Frontal cortex (tissue), 4 donors: ENCODE measurements around the gene SMAD6. TPM values are rescaled to one million over a fixed set of nuclear protein-coding genes. Genes with fewer than 3 reads are reported as not detected.
"Not testable (repeated sequence)": the region's sequence is repeated elsewhere in the genome, so short reads cannot be mapped to it uniquely, and the experiment has no call there.

Source experiments
- DNase-seq, 2 donors: peaks; one replicate each; pipeline ENCODE4 v3.0.0; 2012; ENCODE audit warnings: low spot score in 2 of 2
- FAIRE-seq: peaks from 2 replicates; lab custom pipeline; 2012; peaks lifted over from hg19 to GRCh38; lab: Jason Lieb, UNC
- total RNA-seq: library from RNA; depleted of rRNA; stranded (reverse); fragments of >200 nt; gene quantifications from one replicate; pipeline ENCODE4 v1.2.3, GENCODE V29; 2014
- donor health status: control.
- donor health status: control.
- donor health status: control.

SMAD6 gene
- total RNA-seq, 1 donor from 2014 or later: 2.4 TPM

GRCh38 chr15:66827698-66828055, 125.6 kb downstream of the SMAD6 start:
- DNase-seq: no peak
- FAIRE-seq: no peak

GRCh38 chr15:66828817-66829541, 126.9 kb downstream of the SMAD6 start:
- not testable (repeated sequence) for DNase-seq, FAIRE-seq

- no peak for FAIRE-seq
Measured at GRCh38 chr15:66829551-66830121, 127.6 kb downstream of the SMAD6 start.

GRCh38 chr15:66830358-66830757, 128.3 kb downstream of the SMAD6 start:
- FAIRE-seq: no peak
- no peak for DNase-seq

More at GRCh38 chr15:66829551-66830121, 127.6 kb downstream of the SMAD6 start:
- DNase-seq: no peak

- no peak for FAIRE-seq
- DNase-seq: no peak
Measured at GRCh38 chr15:66830823-66831222, 128.8 kb downstream of the SMAD6 start.

GRCh38 chr15:66831289-66831688, 129.3 kb downstream of the SMAD6 start:
- no peak for FAIRE-seq
- no peak for DNase-seq

GRCh38 chr15:66831801-66832390, 129.9 kb downstream of the SMAD6 start:
- no peak for DNase-seq
- FAIRE-seq: no peak

Other genes with a start within 250 kb of the SMAD6 start
- gene SNAPC5, start 204.5 kb upstream of the SMAD6 start, total RNA-seq: 9.4 TPM
- 1,621 TPM for gene RPL4, start 197.4 kb upstream of the SMAD6 start, total RNA-seq
- 43.6 TPM for gene ZWILCH, start 196.9 kb upstream of the SMAD6 start, total RNA-seq
- gene LCTL, start 136.2 kb upstream of the SMAD6 start, total RNA-seq: 0.41 TPM